Neural progenitor cell (in vitro differentiated cells): ENCODE results near the gene FBXO22.

Experiments used
- EZH2 ChIP-seq: fragments of 200-600 bp; sonication (generic); IDR thresholded peaks from 2 replicates; pipeline ENCODE4 v1.6.1; 2017; ENCODE audit warnings: antibody characterized with exemption, mild to moderate bottlenecking, moderate library complexity
- EZH2phosphoT487 ChIP-seq: fragments of 200-600 bp; sonication (generic); IDR thresholded peaks from 2 replicates; pipeline ENCODE4 v1.6.1; 2017; ENCODE audit warnings: antibody characterized with exemption
- TF ChIP-seq, protein P1 (sequence below): fragments of 200-600 bp; sonication (generic); IDR thresholded peaks from 2 replicates; pipeline ENCODE4 v1.5.1; 2017; ENCODE audit warnings: antibody characterized with exemption, mild to moderate bottlenecking

GRCh38 chr15:75948761-75949296 lies 45.2 kb downstream of the FBXO22 start:
- TF ChIP-seq, protein P1, sequence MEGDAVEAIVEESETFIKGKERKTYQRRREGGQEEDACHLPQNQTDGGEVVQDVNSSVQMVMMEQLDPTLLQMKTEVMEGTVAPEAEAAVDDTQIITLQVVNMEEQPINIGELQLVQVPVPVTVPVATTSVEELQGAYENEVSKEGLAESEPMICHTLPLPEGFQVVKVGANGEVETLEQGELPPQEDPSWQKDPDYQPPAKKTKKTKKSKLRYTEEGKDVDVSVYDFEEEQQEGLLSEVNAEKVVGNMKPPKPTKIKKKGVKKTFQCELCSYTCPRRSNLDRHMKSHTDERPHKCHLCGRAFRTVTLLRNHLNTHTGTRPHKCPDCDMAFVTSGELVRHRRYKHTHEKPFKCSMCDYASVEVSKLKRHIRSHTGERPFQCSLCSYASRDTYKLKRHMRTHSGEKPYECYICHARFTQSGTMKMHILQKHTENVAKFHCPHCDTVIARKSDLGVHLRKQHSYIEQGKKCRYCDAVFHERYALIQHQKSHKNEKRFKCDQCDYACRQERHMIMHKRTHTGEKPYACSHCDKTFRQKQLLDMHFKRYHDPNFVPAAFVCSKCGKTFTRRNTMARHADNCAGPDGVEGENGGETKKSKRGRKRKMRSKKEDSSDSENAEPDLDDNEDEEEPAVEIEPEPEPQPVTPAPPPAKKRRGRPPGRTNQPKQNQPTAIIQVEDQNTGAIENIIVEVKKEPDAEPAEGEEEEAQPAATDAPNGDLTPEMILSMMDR = no peak
- TF ChIP-seq EZH2 (no peak), EZH2phosphoT487 (no peak)
